HUES48 (cell line): ENCODE measurements around the gene CCHCR1.

Source experiments
- H3K27ac ChIP-seq: one replicate; pipeline ENCODE4 v1.7.0; 2013; ENCODE audit warnings: low read depth, low read length, inconsistent platforms
- H3K27me3 ChIP-seq: 2 replicates; pipeline ENCODE4 v1.6.1; 2013; ENCODE audit warnings: mild to moderate bottlenecking, low read length; ENCODE audit not compliant: control insufficient read depth, insufficient read depth
- H3K36me3 ChIP-seq: 2 replicates; pipeline ENCODE4 v1.6.1; 2013; ENCODE audit warnings: low read length; ENCODE audit not compliant: control insufficient read depth, insufficient read depth
- H3K4me1 ChIP-seq: 2 replicates; pipeline ENCODE4 v1.6.1; 2013; ENCODE audit warnings: mild to moderate bottlenecking, low read length; ENCODE audit not compliant: control insufficient read depth, insufficient read depth
- H3K4me3 ChIP-seq: 2 replicates; pipeline ENCODE4 v1.5.1; 2013; ENCODE audit warnings: mild to moderate bottlenecking, low read depth, low read length
- H3K9ac ChIP-seq: 2 replicates; pipeline ENCODE4 v1.6.1; 2013; ENCODE audit warnings: mild to moderate bottlenecking, low read depth, low read length, moderate library complexity
- H3K9me3 ChIP-seq: 2 replicates; pipeline ENCODE4 v1.6.1; 2013; ENCODE audit warnings: low read length; ENCODE audit not compliant: control insufficient read depth, insufficient read depth

Gene CCHCR1

DNA sequence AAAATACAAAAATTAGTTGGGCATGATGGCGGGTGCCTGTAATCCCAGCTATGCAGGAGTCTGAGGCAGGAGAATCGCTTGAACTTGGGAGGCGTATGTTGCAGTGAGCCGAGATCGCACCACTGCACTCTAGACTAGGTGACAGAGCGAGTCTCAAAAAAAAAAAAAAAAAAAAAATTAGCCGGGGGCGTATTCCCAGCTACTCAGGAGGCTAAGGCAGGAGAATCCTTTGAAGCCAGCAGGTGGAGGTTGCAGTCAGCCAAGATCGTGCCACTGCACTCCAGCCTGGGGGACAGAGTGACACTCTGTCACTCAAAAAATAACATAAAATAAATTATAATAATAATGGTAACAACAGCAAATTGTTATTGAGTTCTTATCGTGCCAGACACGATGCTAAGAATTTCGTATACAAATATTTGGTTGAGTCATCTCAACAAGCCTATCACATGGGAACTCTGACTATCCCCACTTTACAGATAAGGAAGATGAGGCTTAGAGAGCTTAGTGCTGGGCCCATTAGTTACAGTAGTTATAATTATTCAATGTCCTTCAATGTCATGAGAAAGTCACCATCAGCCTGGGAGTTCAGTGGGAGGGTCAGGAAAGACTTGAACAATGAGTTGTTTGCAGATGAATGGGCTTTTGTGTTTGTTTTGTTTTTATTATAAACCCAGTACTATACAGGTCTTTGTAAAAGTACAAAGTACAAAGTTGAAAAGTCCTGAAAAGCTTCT is 64.7 kb downstream of the CCHCR1 start:
- no peak overlapping the region for H3K4me3 ChIP-seq
- no peaks in the 10 kb centered on the region for H3K36me3 ChIP-seq
- no peak overlapping the region for H3K27ac ChIP-seq
- H3K4me1 ChIP-seq, result peaks cover 7% of the 10 kb centered on the region; the same call in 1 of the 2 replicates
- no peaks in the 10 kb centered on the region for H3K27me3 ChIP-seq
- H3K9ac ChIP-seq, result no peak overlapping the region
- no peaks in the 10 kb centered on the region for H3K9me3 ChIP-seq
